GM19193 (cell line): ENCODE measurements around the gene KRTAP21-2.
"Not testable (repeated sequence)": the region's sequence is repeated elsewhere in the genome, so short reads cannot be mapped to it uniquely, and the experiment has no call there.

Source experiments
- POLR2A ChIP-seq: IDR thresholded peaks from 4 replicates; pipeline ENCODE4 v1.6.1; 2011; ENCODE audit not compliant: insufficient read depth, insufficient read length; ENCODE audit errors: extremely low read depth

The KRTAP21-2 gene

DNA sequence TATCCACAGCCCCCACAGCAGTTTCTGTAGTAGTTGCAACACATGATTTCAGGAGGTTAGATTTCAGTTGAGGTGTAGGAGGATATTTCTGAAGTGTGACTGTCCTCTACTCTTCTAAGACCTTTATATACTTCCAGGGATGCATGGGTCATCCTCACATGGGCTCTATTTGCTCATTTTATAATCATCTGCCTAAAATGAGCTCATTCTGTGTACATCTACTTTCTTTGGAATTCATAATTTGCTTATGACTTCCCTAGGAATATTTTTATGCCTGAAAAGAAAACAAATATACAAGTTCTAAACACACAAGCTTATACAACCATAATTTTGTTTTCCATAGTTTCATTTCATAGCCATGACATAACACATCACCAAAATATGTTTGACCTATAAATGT lies at the start of gene KRTAP21-2:
KRTAP21-2 (minus strand) TSS at position 101 of the 400 bp plus-strand sequence; CDS start at position 44, 57 bp downstream.
- no peak for TF ChIP-seq POLR2A

DNA sequence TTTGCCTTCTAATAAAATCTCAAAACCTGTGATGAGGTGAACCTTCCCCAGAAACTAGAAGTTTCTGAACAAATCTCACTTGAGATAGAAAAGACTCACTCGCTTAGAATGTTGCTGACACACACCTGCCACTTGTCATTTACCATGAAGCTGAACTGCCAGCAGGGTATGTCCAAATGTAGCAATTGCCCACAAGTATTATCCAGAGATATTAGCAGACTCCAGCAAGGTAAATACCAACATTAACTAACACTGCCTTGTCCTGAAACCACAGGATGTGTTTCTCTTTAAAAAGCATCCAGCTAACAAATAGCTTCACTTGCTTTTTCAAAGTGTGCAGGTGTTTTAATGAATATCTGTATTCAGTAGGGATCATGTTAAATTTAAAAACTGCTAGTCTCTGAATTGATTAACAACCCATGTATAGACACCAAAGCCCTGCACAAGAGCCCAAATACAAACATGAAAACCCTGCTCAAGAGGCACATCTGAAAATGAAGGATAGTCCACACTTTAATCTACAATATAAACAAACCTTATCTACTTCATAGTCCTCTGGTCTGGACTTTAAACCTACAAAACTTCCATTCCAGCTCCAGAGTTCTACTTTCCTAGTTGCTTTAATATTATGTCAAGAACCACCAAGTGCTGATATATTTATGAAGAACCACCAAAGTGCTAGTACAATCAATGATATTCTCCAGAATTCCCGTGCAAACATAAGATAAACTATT lies 46.7 kb upstream of the KRTAP21-2 start:
- no peak for TF ChIP-seq POLR2A

DNA sequence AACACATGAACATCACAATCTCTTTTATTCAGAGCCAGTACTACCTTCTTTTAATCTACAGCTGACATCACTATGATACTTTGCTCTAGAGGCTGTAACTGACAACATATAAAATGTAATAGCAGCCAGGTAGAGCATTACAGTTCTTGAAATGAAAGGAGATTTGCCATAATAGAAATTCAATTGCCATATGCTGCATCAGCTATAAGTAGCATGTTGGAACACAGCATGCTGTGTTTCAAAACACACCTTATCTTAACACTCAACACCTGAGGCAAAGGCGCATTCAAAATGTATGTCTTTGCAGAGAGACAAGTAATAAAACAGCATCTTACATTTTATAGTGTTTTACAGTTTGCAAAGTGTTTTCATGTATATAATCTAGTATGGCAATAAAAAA lies 32.2 kb upstream of the KRTAP21-2 start:
- TF ChIP-seq POLR2A, result no peak

DNA sequence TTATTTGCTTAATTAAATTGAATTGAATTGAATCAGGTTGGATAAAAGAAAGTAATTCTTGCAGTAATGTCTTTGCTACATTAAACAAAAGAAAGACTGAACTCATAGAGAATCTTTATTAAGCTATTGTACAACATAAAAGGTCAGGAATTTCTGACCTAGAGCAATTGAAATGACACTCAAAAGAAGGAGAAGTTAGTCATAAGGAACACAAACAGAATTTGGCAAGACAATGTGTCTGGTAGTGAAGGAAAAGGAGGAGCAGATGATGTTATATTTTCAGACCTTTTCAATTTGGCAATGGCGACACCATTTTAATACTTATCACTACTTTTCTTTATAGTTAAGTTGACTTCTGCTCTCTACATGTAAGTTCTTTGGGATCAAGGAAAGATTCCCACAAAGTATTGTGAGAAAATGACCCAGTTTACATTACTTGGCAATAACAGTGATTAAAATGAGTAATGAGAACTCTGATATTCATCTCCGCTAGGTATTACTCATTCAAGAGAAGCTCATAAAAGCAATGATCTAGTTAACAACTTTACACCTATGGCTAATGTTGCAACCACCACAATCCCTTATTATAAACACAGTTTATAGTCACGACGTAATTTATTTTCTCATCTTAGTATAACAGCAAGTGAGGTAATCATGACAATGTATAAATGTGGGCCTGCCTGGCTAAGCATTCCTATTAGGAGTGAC lies 22.8 kb upstream of the KRTAP21-2 start:
- no peak for TF ChIP-seq POLR2A

DNA sequence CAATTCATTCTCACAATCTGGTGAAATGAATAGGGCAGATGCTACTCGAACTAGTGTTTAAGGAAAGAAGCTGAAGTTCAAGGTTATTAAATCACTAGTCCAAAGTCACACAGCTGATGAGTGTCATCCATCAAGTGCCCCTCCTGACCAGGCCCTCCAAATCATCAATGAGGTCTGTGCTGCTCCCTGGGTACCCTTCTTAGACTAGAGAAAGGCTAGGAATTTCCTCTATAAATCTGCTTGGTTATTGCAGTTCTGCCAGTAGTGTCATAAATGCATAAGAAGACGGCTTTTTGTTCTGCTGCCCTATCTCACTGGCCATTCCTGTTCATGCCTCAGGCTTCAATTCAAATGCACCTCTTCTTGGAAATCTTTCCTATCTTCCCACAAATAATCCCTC lies 13.7 kb upstream of the KRTAP21-2 start:
- TF ChIP-seq POLR2A, result no peak

DNA sequence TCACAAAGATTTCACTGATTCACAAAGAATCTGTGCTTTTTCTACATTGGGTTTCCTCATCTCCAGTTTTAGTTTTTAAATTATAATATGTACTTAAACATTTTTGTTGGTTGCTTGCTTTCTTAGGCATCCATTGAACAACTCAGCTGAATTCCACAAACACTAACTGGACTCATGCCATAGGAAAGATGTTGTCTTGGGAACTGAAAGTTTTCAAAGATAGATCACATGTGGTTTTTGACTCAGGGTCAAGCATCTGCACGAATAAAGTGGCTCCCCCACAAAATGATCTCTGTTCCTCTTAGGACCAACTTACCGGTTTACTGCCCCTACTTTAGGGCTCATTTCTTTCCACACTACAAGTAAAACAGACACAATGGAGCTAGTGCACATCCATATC lies 11.2 kb upstream of the KRTAP21-2 start:
- TF ChIP-seq POLR2A, result no peak

DNA sequence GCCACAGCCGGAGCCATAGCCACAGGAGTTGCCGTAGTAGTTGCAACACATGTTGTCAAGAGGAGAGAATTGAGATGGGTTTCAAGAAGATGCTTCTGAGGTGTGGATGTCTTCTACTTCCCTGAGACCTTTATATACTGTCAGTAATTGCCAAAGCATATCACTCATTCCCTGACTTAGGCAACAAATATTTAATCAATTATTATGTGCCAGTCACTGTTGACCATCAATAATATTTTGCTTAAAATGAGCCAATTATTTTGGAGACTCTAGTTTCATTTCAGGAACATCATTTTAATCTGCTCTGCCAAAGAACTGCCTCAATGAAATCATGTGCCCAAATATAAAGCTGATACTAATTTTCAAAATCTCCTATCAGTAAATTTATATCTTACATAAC lies 8.3 kb upstream of the KRTAP21-2 start, which contains the start of gene KRTAP21-1:
KRTAP21-1 (minus strand) TSS at position 101 of the 400 bp plus-strand sequence; CDS start at position 51, 50 bp downstream.
- TF ChIP-seq POLR2A, result not testable (repeated sequence)

DNA sequence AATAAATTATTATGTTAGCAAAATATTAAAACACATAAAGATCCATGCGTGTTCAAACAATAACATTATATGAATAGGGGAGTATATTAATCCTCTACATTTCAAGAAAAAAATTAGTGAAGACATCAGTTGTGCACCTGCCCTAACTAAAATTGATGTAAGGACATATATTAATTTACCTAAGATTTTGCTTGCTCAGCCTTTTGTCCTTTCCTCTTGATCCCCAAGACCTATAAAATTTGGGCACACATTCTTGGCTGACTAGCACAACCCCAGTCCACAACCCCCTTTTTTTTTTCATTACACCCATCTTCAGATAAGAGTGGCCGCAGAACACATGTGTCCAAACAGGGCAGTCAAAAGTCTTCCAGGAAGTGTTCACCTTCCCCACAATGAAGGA lies 6.6 kb downstream of the KRTAP21-2 start:
- no peak for TF ChIP-seq POLR2A

DNA sequence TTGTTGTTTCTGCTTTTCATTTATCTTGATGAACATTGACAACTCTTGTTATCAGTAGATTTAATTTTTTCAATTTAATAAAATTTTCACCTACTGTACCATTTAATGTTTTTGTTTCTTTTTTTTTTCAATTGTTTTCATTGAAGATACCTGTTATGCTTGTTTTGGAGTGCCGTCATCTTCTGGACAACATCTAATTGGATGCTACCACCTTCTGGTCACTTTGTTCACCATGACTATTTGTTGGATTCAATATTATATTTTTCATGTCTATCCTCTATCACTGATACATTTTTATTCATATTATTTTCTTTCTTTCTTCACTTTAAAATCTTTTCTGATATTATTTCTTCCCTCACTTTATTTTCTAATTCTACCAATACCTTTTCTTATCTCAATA lies 14.0 kb downstream of the KRTAP21-2 start:
- no peak for TF ChIP-seq POLR2A

DNA sequence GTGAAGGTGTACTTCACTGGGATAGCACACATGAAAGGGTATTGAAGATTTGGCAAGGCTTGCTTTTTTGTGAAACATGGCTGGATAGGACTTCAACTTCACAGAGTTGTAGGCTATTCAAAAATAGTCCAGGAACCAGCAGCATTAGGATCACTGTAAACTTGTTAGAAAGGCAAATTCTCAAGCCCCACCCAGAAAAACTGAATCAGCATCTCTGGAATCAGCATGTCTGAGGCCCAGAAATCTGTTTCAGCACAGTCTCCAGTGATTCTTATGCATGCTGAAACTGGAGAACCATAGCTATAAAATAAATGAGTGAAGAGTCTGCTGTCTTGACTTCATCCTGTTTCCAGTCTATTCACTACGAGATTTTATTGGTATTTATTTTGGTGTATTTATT lies 20.3 kb downstream of the KRTAP21-2 start:
- no peak for TF ChIP-seq POLR2A

DNA sequence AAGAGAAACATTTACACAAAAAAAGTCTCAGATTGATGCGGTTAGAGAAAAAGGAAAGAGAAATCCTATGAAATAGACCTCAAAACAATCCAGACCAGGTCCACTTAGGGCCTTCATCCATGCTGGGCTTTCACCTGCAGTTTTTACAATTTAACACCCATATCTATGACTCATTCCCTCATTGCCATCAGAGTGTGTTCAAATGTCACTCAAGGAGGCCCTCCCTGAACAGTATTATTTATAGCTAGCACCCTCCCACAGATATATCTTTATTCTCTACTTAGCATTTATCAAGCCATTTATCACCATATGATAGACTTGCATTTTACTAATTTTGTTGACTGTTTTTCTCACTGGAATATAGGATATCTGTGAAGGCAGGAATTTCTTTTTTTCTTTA lies 27.7 kb downstream of the KRTAP21-2 start:
- no peak for TF ChIP-seq POLR2A

DNA sequence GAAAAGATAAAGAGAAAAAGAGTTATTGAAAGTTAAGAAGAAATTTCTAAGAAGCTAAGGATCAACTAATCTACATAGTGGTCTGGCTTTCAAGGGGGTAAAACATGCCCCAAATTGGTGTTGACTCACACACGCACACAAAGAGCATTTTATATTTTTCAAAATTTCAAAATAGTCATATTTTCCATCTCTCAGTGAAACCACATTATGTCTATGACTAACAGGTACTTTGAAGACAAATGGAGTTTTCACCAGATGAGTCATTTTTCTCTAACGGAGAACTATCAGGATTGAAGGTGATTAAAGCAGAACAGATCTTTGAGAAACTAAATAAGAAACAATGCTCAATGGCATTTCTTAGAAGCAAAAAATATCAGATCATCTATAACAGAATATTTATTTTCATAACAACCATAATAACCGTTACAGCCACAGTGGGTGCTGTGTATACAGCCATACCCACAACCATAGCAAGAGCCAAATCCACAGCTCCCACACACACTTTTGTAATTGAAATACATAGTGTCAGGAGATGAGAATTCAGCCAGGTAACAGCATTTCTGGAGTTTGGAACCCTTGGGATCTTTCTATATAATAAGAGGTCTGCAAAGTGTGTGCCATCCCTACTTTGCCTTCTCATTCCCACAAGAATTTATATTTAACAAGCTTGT lies 28.7 kb downstream of the KRTAP21-2 start, which contains the start of gene KRTAP21-3:
KRTAP21-3 (minus strand) TSS at position 539 of the 671 bp plus-strand sequence; CDS start at position 521, 18 bp downstream.
- no peak for TF ChIP-seq POLR2A

DNA sequence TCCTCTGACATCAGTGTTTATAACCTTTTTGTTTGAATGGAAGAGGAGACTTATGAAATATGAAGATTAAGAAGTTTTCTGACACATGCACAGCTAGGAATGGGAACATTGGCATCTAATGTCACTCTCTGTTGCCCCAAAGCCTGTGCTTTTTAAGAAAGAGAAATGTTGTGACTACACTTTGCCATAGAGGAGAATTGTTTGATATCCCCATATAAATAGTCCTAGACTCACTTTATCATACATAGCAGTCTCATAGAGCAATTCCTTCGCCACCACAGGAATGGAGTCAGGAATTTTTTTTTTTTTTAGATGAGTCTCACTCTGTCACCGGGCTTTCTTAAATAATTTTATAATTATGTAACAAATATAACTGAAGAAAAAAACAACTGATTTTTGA lies 30.0 kb downstream of the KRTAP21-2 start:
- no peak for TF ChIP-seq POLR2A

DNA sequence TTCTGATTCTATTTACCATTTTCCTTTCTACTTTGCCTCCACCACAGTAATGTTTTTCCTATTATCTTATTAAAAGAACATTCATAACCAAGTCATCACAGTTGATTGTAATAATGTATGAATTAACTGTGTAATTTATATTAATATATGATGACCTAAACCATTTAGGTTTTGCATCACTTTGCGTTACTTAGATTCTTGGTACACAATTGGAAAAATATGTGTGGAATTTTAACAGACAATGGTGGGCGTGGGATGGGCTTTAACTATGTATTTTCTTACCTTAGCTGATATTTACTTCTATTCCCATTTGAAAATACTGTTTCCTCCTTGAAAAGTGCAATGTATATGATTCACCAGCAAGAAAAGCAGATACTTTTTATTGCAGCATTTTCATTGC lies 32.1 kb downstream of the KRTAP21-2 start:
- TF ChIP-seq POLR2A, result no peak

DNA sequence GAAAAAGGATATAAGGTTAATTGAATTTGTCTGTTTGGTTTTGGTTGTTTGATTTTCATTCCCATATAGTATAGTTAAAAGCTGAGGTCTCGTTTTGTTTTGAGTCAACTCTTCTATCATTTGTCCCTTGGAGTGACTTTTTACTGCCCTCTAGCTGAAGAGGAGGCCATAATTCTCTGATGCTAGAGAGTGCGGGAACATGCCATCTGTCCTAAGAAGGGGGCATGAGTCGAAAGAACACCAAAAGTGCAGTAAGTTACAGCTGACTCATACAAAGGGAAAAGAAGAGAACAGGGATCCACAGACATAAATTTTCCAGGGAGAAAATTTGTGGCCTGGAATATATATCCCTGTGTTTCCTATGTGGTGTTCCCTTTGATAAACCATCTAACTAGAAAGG lies 32.6 kb downstream of the KRTAP21-2 start:
- no peak for TF ChIP-seq POLR2A
